COLO668 (cell line): ENCODE data around the gene EIF1AY.
"Not testable (repeated sequence)": the region's sequence is repeated elsewhere in the genome, so short reads cannot be mapped to it uniquely, and the experiment has no call there.

ENCODE experiments used
- DNase-seq: peaks from one replicate; lab custom pipeline; 2025; ENCODE audit not compliant: unreplicated experiment; lab: John Stamatoyannopoulos, UW

The EIF1AY gene, protein sequence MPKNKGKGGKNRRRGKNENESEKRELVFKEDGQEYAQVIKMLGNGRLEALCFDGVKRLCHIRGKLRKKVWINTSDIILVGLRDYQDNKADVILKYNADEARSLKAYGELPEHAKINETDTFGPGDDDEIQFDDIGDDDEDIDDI

DNA sequence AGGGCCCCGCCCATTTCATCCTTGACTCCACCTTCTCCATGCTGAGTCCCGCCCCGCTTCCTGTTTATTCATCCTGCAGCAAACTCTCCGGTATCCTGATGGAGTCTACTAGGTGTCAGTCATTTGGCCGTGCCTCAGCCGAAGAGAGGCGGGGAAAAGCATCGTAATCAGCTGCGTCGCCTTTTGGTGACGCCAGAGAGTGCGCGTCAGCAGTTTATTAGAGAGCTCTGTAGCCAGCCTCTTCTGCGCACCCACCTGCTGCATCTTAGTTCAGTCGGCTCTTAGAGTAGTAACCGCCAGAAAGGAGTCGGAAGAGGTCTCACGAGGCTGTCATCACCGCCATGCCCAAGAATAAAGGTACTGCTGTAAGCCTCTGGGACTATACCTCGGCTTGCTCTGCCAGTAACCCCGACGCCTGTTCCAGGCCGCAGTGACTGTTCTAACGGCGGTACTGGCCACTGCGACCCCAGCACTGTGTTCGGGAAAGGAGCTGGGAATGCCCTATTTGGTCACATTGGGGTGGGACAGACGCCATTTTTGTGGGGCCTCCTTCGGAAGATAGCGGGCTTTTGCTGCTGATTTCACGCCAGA lies at the start of gene EIF1AY:
Gene EIF1AY (plus strand): TSS at position 246 of the 591 bp plus-strand sequence. CDS start 96 bp downstream, at position 342.
- no peak for DNase-seq

DNA sequence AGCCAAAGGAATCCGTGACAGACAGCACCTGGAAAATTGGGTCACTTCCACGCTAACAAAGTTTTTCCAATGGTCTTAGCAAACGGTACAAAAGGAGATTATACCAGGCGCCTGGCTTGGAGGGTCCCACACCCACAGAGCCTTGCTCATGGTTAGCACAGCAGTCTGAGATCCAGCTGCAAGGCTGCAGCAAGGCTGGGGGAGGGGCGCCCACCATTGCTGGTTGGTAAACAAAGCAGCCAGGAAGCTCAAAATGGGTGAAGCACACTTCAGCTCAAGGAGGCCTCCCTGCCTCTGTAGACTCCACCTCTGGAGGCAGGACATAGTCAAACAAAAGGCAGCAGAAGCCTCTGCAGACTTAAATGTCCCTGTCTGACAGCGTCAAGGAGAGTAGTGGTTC lies 47.1 kb upstream of the EIF1AY start:
- no peak for DNase-seq

DNA sequence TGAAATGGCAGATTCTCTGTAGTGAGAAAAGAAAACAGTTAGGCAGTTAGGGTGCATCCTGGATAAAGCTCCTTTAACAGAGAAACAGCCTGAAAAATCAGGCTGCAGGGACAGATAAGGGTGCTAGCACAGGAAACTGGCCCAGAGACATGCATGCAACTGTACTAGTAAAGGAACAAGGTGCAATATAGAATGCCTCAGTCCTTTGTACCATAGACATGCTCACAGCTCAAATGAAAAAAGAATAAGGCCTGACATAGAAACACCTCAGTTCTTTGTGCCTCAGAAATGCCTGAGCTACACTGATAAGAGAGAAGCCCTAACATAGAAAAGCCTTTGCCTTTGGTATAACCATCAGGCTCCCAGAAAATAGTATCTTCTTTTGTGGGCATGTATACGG lies 37.4 kb upstream of the EIF1AY start:
- DNase-seq, result no peak

- DNase-seq, result no peak
These were observed 36.6 kb upstream of the EIF1AY start for GRCh38 chrY:20538933-20539332.

DNA sequence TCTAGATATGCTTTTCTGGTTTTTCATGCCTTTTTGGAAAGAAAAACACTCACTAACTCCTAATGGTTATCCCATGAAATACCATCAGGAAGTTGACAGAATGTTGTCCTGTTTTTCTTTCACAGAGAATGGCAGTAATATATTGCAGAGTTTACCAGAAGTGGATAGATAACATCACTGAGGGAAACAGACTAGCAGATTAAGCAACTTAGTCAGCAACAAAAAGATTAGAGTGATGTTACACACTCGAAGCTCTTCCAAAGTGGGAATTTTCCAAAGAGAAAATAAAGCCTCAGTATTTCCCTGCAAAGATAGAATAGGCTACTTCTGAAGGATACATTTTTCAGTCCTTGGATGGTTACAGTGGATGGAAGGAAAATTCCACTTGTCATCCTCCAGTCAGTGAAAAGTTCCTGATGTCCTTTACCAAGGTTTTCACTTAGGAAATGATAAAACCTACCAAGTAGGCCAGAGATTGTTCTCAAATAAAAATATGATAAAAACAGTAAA lies 31.1 kb upstream of the EIF1AY start:
- no peak for DNase-seq

- no peak for DNase-seq
These were observed 29.5 kb upstream of the EIF1AY start for GRCh38 chrY:20546071-20546470.

DNA sequence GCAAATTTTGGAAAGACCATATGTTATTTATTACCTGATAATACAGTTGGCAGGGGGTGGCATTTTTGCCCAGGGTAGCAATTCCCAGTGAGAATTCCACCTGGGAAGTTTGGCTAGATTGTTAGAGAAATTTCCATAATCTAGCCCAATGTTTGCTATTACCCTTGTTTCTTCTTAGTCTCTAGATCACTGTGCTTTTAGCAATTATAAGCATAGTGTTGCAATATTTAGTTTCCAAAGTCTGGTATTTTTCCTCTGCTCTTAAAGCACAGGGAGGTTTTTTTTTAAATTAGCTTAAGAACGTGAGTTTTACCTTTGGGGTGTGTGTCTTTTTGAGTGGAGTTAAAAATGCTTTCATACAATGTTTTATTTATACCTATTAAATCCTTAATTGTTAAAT lies 26.3 kb upstream of the EIF1AY start:
- no peak for DNase-seq

DNA sequence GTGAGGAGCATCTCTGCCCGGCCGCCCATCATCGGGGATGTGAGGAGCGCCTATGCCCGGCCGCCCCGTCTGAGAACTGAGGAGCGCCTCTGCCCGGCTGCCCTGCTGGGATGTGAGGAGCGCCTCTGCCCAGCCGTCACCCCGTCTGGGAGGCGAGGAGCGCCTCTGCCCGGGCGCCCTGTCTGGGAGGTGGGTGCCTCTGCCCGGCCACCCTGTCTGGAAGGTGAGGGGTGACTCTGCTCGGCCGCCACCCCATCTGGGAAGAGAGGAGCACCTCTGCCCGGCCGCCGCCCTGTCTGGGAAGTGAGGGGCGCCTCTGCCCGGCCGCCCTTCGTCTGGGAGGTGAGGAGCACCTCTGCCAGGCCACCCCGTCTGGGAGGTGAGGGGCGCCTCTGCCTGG lies 23.7 kb upstream of the EIF1AY start:
- no peak for DNase-seq

DNA sequence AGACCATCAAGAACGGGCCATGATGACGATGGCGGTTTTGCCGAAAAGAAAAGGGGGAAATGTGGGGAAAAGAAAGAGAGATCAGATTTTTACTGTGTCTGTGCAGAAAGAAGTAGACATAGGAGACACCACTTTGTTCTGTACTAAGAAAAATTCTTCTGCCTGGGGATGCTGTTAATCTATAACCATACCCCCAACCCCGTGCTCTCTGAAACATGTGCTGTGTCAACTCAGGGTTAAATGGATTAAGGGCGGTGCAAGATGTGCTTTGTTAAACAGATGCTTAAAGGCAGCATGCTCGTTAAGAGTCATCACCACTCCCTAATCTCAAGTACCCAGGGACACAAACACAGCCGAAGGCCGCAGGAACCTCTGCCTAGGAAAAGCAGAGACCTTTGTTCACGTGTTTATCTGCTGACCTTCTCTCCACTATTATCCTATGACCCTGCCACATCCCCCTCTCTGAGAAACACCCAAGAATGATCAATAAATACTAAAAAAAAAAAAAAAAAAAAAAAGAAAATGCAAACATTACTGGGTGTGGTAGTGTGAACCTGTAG lies 22.7 kb upstream of the EIF1AY start:
- DNase-seq, result not testable (repeated sequence)

DNA sequence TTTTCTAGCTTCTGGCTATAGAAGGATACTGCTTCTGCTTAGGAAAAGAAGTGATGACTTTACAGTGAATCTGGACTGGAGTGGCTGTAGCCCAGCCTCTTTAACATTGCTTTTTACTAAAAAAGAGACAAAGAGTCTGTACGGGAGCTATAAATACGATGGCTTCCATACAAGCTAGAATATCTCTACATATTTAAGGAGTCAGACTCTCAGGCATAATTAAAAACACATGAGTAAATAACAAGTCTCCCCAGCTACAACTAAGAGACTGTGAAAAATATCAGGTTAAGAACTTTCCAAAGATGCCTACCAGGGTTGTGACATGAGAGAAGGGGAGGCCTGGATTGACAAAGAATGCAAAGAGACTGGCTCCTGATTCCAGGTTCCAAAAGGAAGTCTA lies 19.8 kb upstream of the EIF1AY start:
- DNase-seq, result no peak

- no peak for DNase-seq
These were observed 16.9 kb upstream of the EIF1AY start for GRCh38 chrY:20558677-20559076.

GRCh38 chrY:20559873-20560512 lies 15.6 kb upstream of the EIF1AY start:
- DNase-seq, result no peak

- no peak for DNase-seq
These were observed 4.3 kb upstream of the EIF1AY start for GRCh38 chrY:20571306-20571705.

DNA sequence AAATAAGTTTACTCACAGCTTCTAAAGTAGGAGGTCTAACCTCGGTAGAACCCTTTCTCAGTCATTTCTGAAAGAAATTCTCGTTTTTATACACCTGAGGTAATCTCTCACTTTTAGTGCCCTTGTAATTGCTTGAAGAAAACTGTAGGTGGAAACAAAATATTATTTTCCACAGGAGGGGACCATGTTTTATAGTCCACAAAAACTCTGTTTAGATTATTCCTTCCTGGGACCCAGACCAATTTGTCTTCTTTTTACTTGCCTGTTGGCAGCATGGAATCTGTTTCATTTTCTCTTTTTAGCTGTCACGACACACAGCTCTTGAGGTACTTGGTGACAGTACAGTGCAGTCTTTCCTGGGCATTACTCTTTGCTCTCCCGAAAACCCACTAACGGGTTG lies 930 bp downstream of the EIF1AY start:
- no peak for DNase-seq

- no peak for DNase-seq
These were observed 2.6 kb downstream of the EIF1AY start for GRCh38 chrY:20578206-20578605.

- DNase-seq, result no peak
These were observed 6.1 kb downstream of the EIF1AY start for GRCh38 chrY:20581687-20582086.

DNA sequence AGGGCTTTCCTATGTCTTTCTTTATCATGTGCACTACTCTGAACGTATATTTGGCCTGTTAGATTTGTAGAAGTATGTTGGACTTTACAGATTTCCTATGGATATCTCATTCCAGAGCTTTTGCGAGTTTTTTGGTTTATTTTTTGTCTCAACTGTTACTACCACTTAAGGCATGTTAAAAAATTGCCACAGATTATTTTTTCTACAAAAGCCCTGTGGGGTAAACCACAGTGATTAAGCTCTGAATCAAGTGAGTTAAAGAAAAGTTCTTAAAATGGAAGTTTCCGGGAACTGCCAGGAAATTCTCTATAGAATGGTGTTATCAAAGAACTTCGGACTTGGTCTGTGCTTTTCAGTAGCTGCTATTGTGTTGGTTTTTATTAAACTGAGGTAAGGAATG lies 10.6 kb downstream of the EIF1AY start:
- no peak for DNase-seq
